Stomach (tissue), 4 donors: ENCODE measurements around the gene MAST3.

ENCODE experiments used
- CTCF ChIP-seq, 7 experiments: fragments of 450-650 bp in 4 of 7; fragments of 200-600 bp in 3 of 7; sonication (generic) in 3 of 7; IDR thresholded peaks; one replicate each; pipeline ENCODE4 v1.5.1; 2016 to 2019; ENCODE audit warnings: antibody characterized with exemption in 7 of 7, control low read depth in 2 of 7, mild to moderate bottlenecking in 1 of 7
- POLR2A ChIP-seq, 4 donors: fragments of 450-650 bp; IDR thresholded peaks; one replicate each; pipeline ENCODE4 v1.6.1; 2016; ENCODE audit warnings: antibody characterized with exemption in 4 of 4, control low read depth in 2 of 4, mild to moderate bottlenecking in 1 of 4, moderate library complexity in 1 of 4
- POLR2AphosphoS5 ChIP-seq, 3 donors: sonication (generic); formaldehyde crosslinking; IDR thresholded peaks; one replicate each; pipeline ENCODE4 v1.6.1; 2016; ENCODE audit warnings: antibody characterized with exemption in 3 of 3

DNA sequence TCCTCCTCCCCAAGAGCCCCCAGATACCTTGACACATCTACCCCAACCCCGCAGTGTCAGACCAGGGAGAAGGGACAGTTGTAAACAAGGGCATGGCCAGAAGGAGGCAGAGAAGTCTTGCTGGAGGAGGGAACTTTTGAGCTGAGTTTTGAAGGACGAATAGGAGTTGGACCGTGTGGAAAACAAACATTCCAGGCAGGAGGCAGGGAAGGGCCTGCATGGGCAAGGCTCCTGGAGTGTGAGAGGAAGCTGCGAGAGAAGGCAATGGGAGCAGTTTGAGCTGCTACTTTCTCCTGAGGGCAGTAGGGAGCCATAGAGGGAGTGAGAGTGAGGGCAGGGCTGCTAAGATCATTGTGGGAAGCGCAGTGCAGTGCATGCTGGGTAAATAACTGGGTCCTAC is 34.1 kb upstream of the MAST3 start:
- TF ChIP-seq CTCF (IDR thresholded peaks at IDR 0.05) (no peak), POLR2A (IDR thresholded peaks at IDR 0.05) (no peak), POLR2AphosphoS5 (IDR thresholded peaks at IDR 0.05) (no peak)
